SK-N-SH (cell line): Measurements from ENCODE around the gene ATG4B.

Experiments
- MAX ChIP-seq: IDR thresholded peaks from 2 replicates; pipeline ENCODE4 v1.4.0; 2012; ENCODE audit warnings: low read depth
- NFIC ChIP-seq: IDR thresholded peaks from 2 replicates; pipeline ENCODE4 v1.4.0; 2012; ENCODE audit warnings: borderline replicate concordance
- POLR2AphosphoS5 ChIP-seq: IDR thresholded peaks from 2 replicates; pipeline ENCODE4 v1.6.1; 2012; ENCODE audit warnings: low read depth, low read length
- REST ChIP-seq: IDR thresholded peaks from 2 replicates; pipeline ENCODE4 v1.6.1; 2012; ENCODE audit warnings: mild to moderate bottlenecking, low read depth, low read length, moderate library complexity
- TF ChIP-seq, protein P1 (sequence below): fragments of 200-600 bp; sonication (generic); IDR thresholded peaks from 2 replicates; pipeline ENCODE4 v1.6.1; 2017; ENCODE audit warnings: antibody characterized with exemption, mild to moderate bottlenecking, moderate library complexity

- TF ChIP-seq REST (no peak), MAX (no peak), POLR2AphosphoS5 (no peak), NFIC (no peak)
- TF ChIP-seq, protein P1, sequence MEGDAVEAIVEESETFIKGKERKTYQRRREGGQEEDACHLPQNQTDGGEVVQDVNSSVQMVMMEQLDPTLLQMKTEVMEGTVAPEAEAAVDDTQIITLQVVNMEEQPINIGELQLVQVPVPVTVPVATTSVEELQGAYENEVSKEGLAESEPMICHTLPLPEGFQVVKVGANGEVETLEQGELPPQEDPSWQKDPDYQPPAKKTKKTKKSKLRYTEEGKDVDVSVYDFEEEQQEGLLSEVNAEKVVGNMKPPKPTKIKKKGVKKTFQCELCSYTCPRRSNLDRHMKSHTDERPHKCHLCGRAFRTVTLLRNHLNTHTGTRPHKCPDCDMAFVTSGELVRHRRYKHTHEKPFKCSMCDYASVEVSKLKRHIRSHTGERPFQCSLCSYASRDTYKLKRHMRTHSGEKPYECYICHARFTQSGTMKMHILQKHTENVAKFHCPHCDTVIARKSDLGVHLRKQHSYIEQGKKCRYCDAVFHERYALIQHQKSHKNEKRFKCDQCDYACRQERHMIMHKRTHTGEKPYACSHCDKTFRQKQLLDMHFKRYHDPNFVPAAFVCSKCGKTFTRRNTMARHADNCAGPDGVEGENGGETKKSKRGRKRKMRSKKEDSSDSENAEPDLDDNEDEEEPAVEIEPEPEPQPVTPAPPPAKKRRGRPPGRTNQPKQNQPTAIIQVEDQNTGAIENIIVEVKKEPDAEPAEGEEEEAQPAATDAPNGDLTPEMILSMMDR: no peak
These were observed 23.2 kb downstream of the ATG4B start for GRCh38 chr2:241660593-241661213.
